Activated CD8-positive, alpha-beta memory T cell treated with anti-CD3 and anti-CD28 coated beads for 24 hours (primary cell): ENCODE measurements around the gene AMPH.
A peak's percentile ranks its signal among the peaks of the same experiment; 100 is the strongest.
"Not testable (repeated sequence)": the region's sequence is repeated elsewhere in the genome, so short reads cannot be mapped to it uniquely, and the experiment has no call there.

Experiments
- DNase-seq: peaks from one replicate; pipeline ENCODE4 v3.0.0-alpha.2; 2020

Gene AMPH

GRCh38 chr7:38393874-38394273 lies 237.3 kb downstream of the AMPH start:
- no peak for DNase-seq

- no peak for DNase-seq
These were observed 239.4 kb downstream of the AMPH start for GRCh38 chr7:38391751-38392150.

DNA sequence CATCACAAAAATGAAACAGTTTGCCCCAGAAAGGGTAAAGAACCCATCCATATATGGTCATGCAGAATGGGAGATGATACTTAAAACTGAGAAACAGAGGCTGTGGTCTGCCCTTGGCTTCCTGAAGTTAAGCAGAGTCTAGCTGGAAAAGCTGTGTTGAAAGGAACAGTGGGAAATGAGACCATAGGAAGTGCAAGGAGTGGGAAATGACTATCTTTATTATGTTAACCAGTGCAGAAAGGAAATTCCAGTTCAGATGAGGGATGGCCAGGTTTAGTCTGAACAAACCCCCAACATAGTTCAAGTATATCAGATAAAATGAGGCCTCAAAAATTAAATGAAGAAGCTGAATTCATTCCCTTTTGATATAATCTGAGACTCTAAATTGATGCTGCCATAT lies 245.5 kb downstream of the AMPH start:
- DNase-seq: no peak

- DNase-seq: no peak
These were observed 247.9 kb downstream of the AMPH start for GRCh38 chr7:38383281-38383680.

GRCh38 chr7:38382684-38383083 lies 248.5 kb downstream of the AMPH start:
- no peak for DNase-seq

DNA sequence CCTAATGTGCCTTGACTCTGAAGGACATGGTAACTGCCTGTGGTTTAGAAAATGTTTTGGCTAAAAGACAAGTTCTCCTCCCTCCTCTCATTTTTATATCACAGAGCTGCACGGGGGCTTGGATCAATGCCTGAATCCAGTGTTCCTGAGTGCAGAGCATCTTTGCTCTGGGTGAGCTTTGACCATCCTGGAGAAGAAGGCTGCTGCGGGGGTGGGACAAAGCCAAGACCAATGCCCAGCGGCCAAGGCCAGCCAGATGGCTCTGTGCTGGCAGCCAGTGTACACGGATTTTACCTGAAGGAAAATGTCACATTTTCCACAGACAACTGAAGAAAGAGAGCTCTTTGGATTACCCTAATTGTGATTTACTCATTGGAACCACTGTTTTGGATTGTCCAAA lies 255.7 kb downstream of the AMPH start:
- no peak for DNase-seq

GRCh38 chr7:38374507-38374906 lies 256.7 kb downstream of the AMPH start:
- DNase-seq: peak; percentile 81

- no peak for DNase-seq
These were observed 258.0 kb downstream of the AMPH start for GRCh38 chr7:38373155-38373554.

DNA sequence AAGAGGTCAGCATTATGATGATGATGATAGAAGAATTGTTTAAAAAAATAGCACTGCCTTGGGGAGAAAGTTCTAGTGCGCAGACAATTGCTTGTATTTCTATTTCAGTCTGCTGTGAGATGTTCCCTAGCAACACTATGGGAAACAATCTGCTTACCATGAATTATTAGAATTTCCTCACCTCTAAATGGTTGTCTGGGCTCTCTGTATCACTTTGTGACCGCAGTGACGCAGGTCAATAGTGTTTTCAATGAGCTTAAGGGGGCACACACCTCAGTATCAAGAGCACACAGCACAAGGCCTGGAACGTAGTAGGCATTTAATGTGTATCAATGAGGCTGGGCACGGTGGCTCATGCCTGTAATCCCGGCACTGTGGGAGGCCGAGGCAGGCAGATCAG lies 258.9 kb downstream of the AMPH start:
- DNase-seq: no peak

- peak; percentile 91 for DNase-seq
These were observed 261.2 kb downstream of the AMPH start for GRCh38 chr7:38369816-38370493.

DNA sequence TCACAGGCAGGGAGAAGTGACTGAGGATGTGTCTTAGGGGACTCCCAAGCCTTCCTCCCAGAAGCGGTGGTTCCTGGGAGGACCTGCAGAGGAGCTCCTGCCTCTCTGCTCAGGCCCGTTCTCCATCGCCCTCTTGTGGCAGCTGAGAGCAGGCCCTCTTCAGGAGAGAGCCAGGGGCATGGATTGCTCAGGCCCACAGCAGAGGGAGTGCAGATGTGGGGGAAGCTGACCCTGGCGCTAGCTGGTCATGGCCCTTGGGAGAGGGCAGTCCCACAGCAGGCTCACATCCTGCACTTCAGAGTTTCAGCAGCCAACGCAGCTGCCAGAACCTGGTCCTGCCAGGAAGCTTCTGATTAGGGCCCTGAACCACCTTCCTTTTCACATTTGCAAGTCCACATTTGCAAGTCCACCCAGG lies 263.0 kb downstream of the AMPH start:
- peak; percentile 88 for DNase-seq

DNA sequence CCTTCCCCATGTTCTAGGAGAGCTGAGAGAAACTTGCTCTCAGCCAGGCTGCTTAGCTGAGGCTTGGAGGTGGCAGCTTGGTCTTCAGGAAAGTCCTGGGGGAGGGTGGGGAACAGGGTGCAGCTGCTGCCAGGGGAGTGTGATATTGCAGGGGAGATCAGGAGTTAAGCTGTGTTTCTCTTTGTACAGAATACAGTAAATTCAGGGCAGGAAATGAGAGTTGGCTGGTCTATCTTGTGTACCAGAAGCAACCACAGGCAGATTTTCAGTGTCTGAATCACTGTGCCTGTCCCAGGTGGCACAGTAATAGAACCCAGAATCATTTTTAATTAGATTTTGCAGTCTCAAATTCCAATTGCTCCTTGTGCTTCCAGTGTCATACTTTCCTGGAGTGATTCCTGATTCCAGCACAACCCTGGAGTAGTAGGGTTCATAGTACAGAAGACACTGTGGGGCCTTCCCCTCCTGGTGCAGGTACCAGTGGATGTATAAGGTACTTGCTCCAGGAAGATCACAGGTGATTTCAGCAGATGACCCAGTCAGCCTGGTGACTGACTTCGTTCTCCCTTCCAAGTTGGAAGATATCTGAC lies 263.8 kb downstream of the AMPH start:
- no peak for DNase-seq

DNA sequence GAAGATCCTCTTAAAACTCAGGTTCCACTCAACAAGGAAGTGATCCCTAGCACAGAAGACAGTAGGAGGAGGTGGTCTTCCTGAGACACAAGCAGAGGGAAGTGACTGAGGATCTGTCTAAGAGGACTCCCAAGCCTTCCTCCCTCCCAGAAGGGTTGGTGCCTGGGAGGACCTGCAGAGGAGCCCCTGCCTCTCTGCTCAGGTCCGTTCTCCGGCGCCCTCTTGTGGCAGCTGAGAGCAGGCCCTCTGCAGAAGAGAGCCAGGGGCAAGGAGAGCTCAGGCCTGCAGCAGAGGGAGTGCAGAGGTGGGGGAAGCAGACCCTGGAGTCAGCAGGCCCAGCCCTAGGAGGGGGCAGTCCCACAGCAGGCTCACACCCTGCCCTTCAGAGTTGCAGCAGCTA lies 267.8 kb downstream of the AMPH start:
- DNase-seq: peak; percentile 87

DNA sequence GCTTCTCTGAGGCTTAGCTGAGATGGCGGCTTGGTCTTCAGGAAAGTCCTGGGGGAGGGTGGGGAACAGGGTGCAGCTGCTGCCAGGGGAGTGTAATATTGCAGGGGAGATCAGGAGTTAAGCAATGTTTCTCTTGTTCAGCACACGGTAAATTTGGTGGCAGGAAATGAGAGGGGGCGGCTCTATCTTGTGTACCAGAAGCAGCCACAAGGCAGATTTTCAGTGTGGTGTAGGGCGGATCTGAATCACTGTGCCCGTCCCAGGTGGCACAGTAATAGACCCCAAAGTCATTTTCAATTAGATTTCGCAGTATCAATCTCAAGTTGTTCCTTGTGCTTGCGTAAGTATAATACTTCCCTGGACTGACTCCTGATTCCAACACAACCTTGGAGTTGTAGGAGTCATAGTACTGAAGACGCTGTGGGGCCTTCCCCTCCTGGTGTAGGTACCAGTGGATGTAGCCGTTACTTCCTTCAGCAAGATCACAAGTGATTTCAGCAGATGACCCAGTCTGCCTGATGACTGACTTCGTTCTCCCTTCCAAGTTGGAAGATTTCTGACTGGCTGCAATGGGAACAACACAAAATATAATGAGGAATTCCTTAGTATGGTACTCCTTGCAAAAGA lies 268.4 kb downstream of the AMPH start:
- peak; percentile 71 for DNase-seq

DNA sequence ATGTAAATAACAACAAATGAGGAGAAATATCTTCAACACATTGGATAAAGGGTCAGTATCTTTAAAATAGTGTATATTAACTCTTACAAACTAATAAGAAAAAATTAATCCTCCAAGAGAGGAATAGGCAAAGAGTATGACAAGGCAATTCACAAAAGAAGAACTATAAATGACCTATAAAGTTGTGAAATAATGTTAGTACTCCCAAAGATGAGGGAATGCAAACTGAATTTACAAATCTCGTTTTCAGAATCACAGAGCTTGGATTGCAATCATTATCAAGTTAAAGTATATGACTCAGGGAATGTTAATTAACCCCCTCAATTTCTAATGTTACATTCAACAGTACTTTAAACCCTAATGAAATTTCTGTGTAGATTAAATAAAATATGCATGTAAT lies 270.4 kb downstream of the AMPH start:
- no peak for DNase-seq

DNA sequence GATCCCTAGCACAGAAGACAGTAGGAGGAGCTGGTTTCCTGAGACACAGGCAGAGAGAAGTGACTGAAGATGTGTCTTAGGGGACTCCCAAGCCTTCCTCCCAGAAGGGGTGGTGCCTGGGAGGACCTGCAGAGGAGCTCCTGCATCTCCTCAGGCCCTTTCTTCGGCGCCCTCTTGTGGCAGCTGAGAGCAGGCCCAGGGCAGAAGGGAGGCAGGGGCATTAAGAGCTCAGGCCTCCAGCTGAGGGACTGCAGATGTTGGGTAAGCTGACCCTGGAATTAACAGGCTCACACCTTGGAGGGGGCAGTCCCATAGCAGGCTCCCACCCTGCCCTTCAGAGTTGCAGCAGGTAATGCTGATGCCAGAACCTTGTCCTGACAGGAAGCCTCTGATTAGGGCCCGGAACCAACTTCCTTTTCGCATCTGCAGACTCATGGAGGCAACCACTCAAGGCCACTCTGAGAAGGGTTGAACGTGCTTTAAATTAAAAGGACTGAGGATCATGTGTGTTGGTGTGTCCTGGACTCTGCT lies 272.0 kb downstream of the AMPH start:
- peak; percentile 85 for DNase-seq

GRCh38 chr7:38358273-38358831 lies 272.8 kb downstream of the AMPH start:
- peak; percentile 70 for DNase-seq

- DNase-seq: peak; percentile 81
These were observed 276.8 kb downstream of the AMPH start for GRCh38 chr7:38354271-38354851.

DNA sequence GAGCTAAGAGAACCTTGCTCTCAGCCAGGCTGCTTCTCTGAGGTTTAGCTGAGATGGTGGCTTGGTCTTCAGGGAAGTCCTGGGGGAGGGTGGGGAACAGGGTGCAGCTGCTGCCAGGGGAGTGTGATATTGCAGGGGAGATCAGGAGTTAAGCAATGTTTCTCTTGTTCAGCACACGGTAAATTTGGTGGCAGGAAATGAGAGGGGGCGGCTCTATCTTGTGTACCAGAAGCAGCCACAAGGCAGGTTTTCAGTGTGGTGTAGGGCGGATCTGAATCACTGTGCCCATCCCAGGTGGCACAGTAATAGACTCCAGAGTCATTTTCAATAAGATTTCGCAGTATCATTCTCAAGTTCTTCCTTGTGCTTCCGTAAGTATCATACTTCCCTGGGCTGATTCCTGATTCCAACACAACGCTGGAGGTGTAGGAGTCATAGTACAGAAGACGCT lies 277.7 kb downstream of the AMPH start:
- DNase-seq: not testable (repeated sequence)

DNA sequence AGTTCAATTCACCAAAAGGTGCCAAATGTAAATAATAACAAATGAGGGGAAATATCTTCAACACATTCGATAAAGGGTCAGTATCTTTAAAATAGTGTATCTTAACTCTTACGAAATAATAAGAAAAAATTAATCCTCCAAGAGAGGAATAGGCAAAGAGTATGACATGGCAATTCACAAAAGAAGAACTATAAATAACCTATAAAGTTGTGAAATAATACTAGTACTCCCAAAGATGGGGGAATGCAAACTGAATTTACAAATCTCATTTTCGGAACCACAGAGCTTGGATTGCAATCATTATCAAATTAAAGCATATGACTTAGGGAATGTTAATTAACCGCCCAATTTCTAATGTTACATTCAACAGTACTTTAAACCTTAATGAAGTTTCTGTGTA lies 279.6 kb downstream of the AMPH start:
- DNase-seq: no peak

DNA sequence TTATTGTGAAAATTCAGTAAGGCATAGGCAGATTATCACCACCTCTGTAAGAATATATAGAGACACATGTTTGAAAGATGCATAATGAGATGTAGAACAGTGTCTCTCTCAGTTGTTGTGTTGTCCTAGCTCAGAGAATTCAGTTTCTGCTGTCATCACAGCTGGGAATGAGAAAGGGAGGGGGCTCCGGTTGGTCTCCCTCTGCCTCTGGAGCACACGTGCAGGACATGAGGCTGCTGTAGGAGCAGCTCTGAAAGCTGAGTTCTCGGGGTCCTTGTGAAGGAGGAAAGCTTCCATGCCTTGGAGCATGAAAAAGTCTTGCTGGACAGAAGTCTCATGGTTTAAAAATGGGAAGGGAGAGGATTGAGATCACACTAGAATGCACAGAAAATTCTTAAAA lies 280.4 kb downstream of the AMPH start:
- DNase-seq: not testable (repeated sequence)

DNA sequence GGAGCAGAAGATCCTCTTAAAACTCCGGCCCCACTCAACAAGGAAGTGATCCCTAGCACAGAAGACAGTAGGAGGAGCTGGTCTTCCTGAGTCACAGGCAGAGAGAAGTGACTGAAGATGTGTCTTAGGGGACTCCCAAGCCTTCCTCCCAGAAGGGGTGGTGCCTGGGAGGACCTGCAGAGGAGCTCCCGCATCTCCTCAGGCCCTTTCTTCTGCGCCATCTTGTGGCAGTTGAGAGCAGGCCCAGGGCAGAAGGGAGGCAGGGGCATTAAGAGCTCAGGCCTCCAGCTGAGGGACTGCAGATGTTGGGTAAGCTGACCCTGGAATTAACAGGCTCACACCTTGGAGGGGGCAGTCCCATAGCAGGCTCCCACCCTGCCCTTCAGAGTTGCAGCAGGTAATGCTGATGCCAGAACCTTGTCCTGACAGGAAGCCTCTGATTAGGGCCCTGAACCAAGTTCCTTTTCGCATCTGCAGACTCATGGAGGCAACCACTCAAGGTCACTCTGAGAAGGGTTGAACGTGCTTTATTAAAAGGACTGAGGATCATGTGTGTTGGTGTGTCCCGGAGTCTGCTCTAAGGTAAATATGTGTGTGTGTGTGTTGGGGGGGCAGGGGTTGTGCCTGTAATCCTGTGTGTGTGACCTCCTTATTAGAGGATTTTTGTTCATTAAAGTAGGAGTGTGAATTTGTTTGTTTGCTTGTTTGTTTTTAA lies 281.1 kb downstream of the AMPH start:
- not testable (repeated sequence) for DNase-seq
